H1 (cell line): Measurements from ENCODE around the gene KBTBD13. TPM values are rescaled to one million over a fixed set of nuclear protein-coding genes. Genes with fewer than 3 reads are reported as not detected.

Source experiments
- CTCF ChIA-PET: fragments of 300-600 bp; sonication (Branson Sonifier 250); formaldehyde crosslinking; loops from one replicate; lab custom pipeline; 2021; ENCODE audit not compliant: partially characterized antibody; lab: Charles Lee
- POLR2A ChIA-PET: fragments of 300-600 bp; sonication (Branson Sonifier 250); formaldehyde crosslinking; loops from one replicate; lab custom pipeline; 2021; ENCODE audit warnings: inconsistent platforms; ENCODE audit not compliant: partially characterized antibody; lab: Charles Lee
- DNase-seq, 2 experiments: peaks; one replicate each; pipeline versions ENCODE4 v3.0.0 to v3.0.0-alpha.2; 2010 to 2022; ENCODE audit warnings: low spot score in 2 of 2, low read depth in 1 of 2, mixed read lengths in 1 of 2
- FAIRE-seq: peaks from 2 replicates; lab custom pipeline; 2011; peaks lifted over from hg19 to GRCh38; lab: Jason Lieb, UNC
- H2AFZ ChIP-seq: 2 replicates; pipeline ENCODE4 v1.8.1; 2012; ENCODE audit warnings: low read length, inconsistent platforms
- H2AK5ac ChIP-seq: 2 replicates; pipeline ENCODE4 v1.6.1; 2013; ENCODE audit warnings: low read depth, low read length
- H2BK120ac ChIP-seq: replicated peaks from 2 replicates; pipeline ENCODE3; 2013; ENCODE audit warnings: low read depth, low read length, inconsistent platforms
- H2BK12ac ChIP-seq: 2 replicates; pipeline ENCODE4 v1.6.1; 2013; ENCODE audit warnings: low read depth, low read length
- H2BK15ac ChIP-seq: 2 replicates; pipeline ENCODE4 v1.6.1; 2013; ENCODE audit warnings: low read length
- H2BK20ac ChIP-seq: 2 replicates; pipeline ENCODE4 v1.6.1; 2013; ENCODE audit warnings: low read length
- H2BK5ac ChIP-seq: 2 replicates; pipeline ENCODE4 v1.6.1; 2013; ENCODE audit warnings: low read depth, low read length
- H3K14ac ChIP-seq: 2 replicates; pipeline ENCODE4 v1.6.1; 2013; ENCODE audit warnings: inconsistent platforms; ENCODE audit not compliant: insufficient read length
- H3K18ac ChIP-seq: 2 replicates; pipeline ENCODE4 v1.6.1; 2013; ENCODE audit warnings: low read length; ENCODE audit errors: extremely low read depth
- H3K23ac ChIP-seq: 2 replicates; pipeline ENCODE4 v1.6.1; 2013; ENCODE audit warnings: inconsistent platforms; ENCODE audit not compliant: insufficient read length
- H3K23me2 ChIP-seq: 2 replicates; pipeline ENCODE4 v1.6.1; 2013; ENCODE audit warnings: low read depth, low read length
- H3K27ac ChIP-seq: 2 replicates; pipeline ENCODE4 v1.6.1; 2011; ENCODE audit warnings: low read depth, low read length, inconsistent platforms
- H3K27me3 ChIP-seq, 4 experiments: replicated peaks in 1 of 4; 1 replicate in 1 of 4; 2 replicates in 3 of 4; pipeline versions ENCODE4 v1.6.1 to v1.8.1; 2011 to 2013; ENCODE audit warnings: low read length in 3 of 4, mild to moderate bottlenecking in 3 of 4, inconsistent platforms in 2 of 4, mixed read lengths in 2 of 4, moderate library complexity in 1 of 4; ENCODE audit not compliant: control insufficient read depth in 3 of 4, insufficient read depth in 3 of 4; ENCODE audit errors: extremely low read depth in 1 of 4
- H3K36me3 ChIP-seq, 4 experiments: 2 replicates each; pipeline versions ENCODE4 v1.6.1 to v1.8.1; 2011 to 2013; ENCODE audit warnings: mild to moderate bottlenecking in 4 of 4, low read length in 3 of 4, moderate library complexity in 2 of 4, control low read depth in 1 of 4, inconsistent platforms in 1 of 4; ENCODE audit not compliant: insufficient read depth in 4 of 4, control insufficient read depth in 2 of 4
- H3K4ac ChIP-seq: replicated peaks from 2 replicates; pipeline ENCODE3; 2013; ENCODE audit warnings: low read length, low read depth, mixed read lengths, inconsistent platforms; ENCODE audit not compliant: insufficient read length
- H3K4me1 ChIP-seq, 4 experiments: replicated peaks in 1 of 4; 1 replicate in 1 of 4; 2 replicates in 3 of 4; pipeline versions ENCODE4 v1.6.1 to v1.8.1; 2011 to 2013; ENCODE audit warnings: low read length in 3 of 4, inconsistent platforms in 2 of 4, mixed read lengths in 1 of 4; ENCODE audit not compliant: insufficient read depth in 4 of 4, control insufficient read depth in 3 of 4
- H3K4me2 ChIP-seq, 2 experiments: 2 replicates each; pipeline versions ENCODE4 v1.6.1 to v1.8.1; 2011 to 2013; ENCODE audit warnings: low read depth in 2 of 2, low read length in 2 of 2, control low read depth in 1 of 2, inconsistent platforms in 1 of 2, mild to moderate bottlenecking in 1 of 2; ENCODE audit not compliant: insufficient read depth in 1 of 2
- H3K4me3 ChIP-seq, 4 experiments: fragments of 200-600, 300-600 bp in 1 of 4; sonication (generic), shearing (Covaris generic), sonication (Bioruptor Twin) in 1 of 4; 2 replicates each; pipeline versions ENCODE4 v1.5.1 to v1.8.1; 2011 to 2016; ENCODE audit warnings: low read length in 4 of 4, low read depth in 3 of 4, control low read depth in 2 of 4, inconsistent platforms in 2 of 4, mild to moderate bottlenecking in 2 of 4, mixed read lengths in 1 of 4, moderate library complexity in 1 of 4; ENCODE audit not compliant: insufficient read depth in 2 of 4; ENCODE audit errors: extremely low read depth in 1 of 4
- H3K56ac ChIP-seq: replicated peaks from 2 replicates; pipeline ENCODE3; 2013; ENCODE audit warnings: low read depth, mild to moderate bottlenecking, mixed read lengths, low read length, inconsistent platforms; ENCODE audit not compliant: insufficient read length
- H3K79me1 ChIP-seq: 2 replicates; pipeline ENCODE4 v1.6.1; 2013; ENCODE audit warnings: low read depth, low read length, control low read depth
- H3K79me2 ChIP-seq, 2 experiments: 2 replicates each; pipeline versions ENCODE4 v1.6.1 to v1.8.1; 2012 to 2013; ENCODE audit warnings: low read length in 2 of 2, mild to moderate bottlenecking in 2 of 2, inconsistent platforms in 1 of 2; ENCODE audit not compliant: insufficient read depth in 2 of 2, control insufficient read depth in 1 of 2
- H3K9ac ChIP-seq, 4 experiments: replicated peaks in 1 of 4; 1 replicate in 1 of 4; 2 replicates in 3 of 4; pipeline versions ENCODE4 v1.6.1 to v1.8.1; 2011 to 2013; ENCODE audit warnings: low read depth in 3 of 4, low read length in 3 of 4, control low read depth in 2 of 4, mild to moderate bottlenecking in 2 of 4, moderate library complexity in 2 of 4, inconsistent platforms in 1 of 4; ENCODE audit errors: extremely low read depth in 1 of 4
- H3K9me3 ChIP-seq, 2 experiments: 2 replicates each; pipeline versions ENCODE4 v1.6.1 to v1.8.1; 2012 to 2013; ENCODE audit warnings: mild to moderate bottlenecking in 2 of 2, moderate library complexity in 2 of 2, control low read depth in 1 of 2, inconsistent platforms in 1 of 2, low read depth in 1 of 2, low read length in 1 of 2, mixed read lengths in 1 of 2; ENCODE audit not compliant: insufficient read depth in 2 of 2
- H4K20me1 ChIP-seq, 2 experiments: replicated peaks in 1 of 2; 2 replicates each; pipeline versions ENCODE3 to v1.8.1; 2011 to 2013; ENCODE audit warnings: inconsistent platforms in 2 of 2, low read length in 2 of 2, mild to moderate bottlenecking in 1 of 2; ENCODE audit not compliant: insufficient read depth in 2 of 2, control insufficient read depth in 1 of 2
- H4K5ac ChIP-seq: 2 replicates; pipeline ENCODE4 v1.6.1; 2013; ENCODE audit warnings: low read length, low read depth, mixed read lengths, inconsistent platforms; ENCODE audit not compliant: insufficient read length
- H4K8ac ChIP-seq: 2 replicates; pipeline ENCODE4 v1.8.0; 2013; ENCODE audit warnings: mild to moderate bottlenecking, moderate library complexity, low read length, inconsistent platforms; ENCODE audit not compliant: insufficient read depth; ENCODE audit errors: extremely low read depth
- H4K91ac ChIP-seq: replicated peaks from 2 replicates; pipeline ENCODE3; 2013; ENCODE audit warnings: low read length, mixed read lengths, inconsistent platforms; ENCODE audit not compliant: insufficient read length
- CBX8 ChIP-seq: fragments of 300-800, 300-1000 bp; sonication (generic); IDR thresholded peaks from 2 replicates; pipeline ENCODE4 v1.7.1; 2016; ENCODE audit warnings: low read depth, low read length, borderline replicate concordance
- EP300 ChIP-seq, 2 experiments: IDR thresholded peaks; 1 replicate in 1 of 2; 2 replicates in 1 of 2; pipeline ENCODE4 v1.6.1; 2011 to 2012; ENCODE audit warnings: low read depth in 2 of 2, low read length in 2 of 2, mild to moderate bottlenecking in 2 of 2, borderline replicate concordance in 1 of 2, inconsistent platforms in 1 of 2, moderate library complexity in 1 of 2
- GTF2F1 ChIP-seq: IDR thresholded peaks from 2 replicates; pipeline ENCODE4 v1.6.1; 2012; ENCODE audit warnings: low read depth, low read length, improper control_type of control experiment, borderline replicate concordance
- HDAC6 ChIP-seq: IDR thresholded peaks from one replicate; pipeline ENCODE4 v1.7.1; 2012; ENCODE audit warnings: low read depth, mild to moderate bottlenecking, inconsistent platforms, low read length, moderate library complexity
- JUN ChIP-seq: IDR thresholded peaks from 2 replicates; pipeline ENCODE4 v1.6.1; 2011; ENCODE audit warnings: low read depth, mild to moderate bottlenecking, improper control_type of control experiment, low read length
- NANOG ChIP-seq: IDR thresholded peaks from 2 replicates; pipeline ENCODE4 v1.6.1; 2011; ENCODE audit warnings: low read length, low read depth, mild to moderate bottlenecking, inconsistent platforms; ENCODE audit not compliant: insufficient read depth, poor library complexity, severe bottlenecking
- RNF2 ChIP-seq: fragments of 200-900, 300-1000 bp; sonication (generic); IDR thresholded peaks from 2 replicates; pipeline ENCODE4 v1.7.1; 2016; ENCODE audit warnings: borderline replicate concordance, low read depth, mild to moderate bottlenecking, antibody characterized with exemption, low read length; ENCODE audit not compliant: poor library complexity, severe bottlenecking; ENCODE audit errors: missing control alignments
- SIRT6 ChIP-seq: IDR thresholded peaks from one replicate; pipeline ENCODE4 v1.7.1; 2012; ENCODE audit warnings: low read length, inconsistent platforms
- SP4 ChIP-seq: IDR thresholded peaks from 2 replicates; pipeline ENCODE4 v1.6.1; 2012; ENCODE audit warnings: low read length, inconsistent platforms
- SRF ChIP-seq: IDR thresholded peaks from 2 replicates; pipeline ENCODE4 v1.6.1; 2011; ENCODE audit warnings: mild to moderate bottlenecking, low read depth, low read length, moderate library complexity
- TAF1 ChIP-seq: IDR thresholded peaks from 2 replicates; pipeline ENCODE4 v1.6.1; 2011; ENCODE audit warnings: mild to moderate bottlenecking, low read depth, low read length
- TBP ChIP-seq: IDR thresholded peaks from 2 replicates; pipeline ENCODE4 v1.6.1; 2011; ENCODE audit warnings: low read depth, low read length, improper control_type of control experiment
- TEAD4 ChIP-seq: IDR thresholded peaks from 2 replicates; pipeline ENCODE4 v1.6.1; 2012; ENCODE audit warnings: low read depth, low read length, inconsistent platforms, mixed read lengths
- WGBS, 2 experiments: shearing (Covaris generic) in 1 of 2; methylation state at CpG; one replicate each; pipeline versions ENCODE4 v1.1.6 to v1.1.7; 2013 to 2015; ENCODE audit warnings: low lambda C conversion rate in 2 of 2, mixed read lengths in 2 of 2, inconsistent platforms in 1 of 2, low coverage in 1 of 2, missing lambda C conversion rate in 1 of 2; ENCODE audit not compliant: insufficient replicate concordance in 2 of 2, insufficient coverage in 1 of 2, insufficient read length in 1 of 2; ENCODE audit errors: extremely low coverage in 1 of 2, missing lambda C conversion rate in 1 of 2; 5-methylcytosine and 5-hydroxymethylcytosine counted together
- polyA plus RNA-seq, 7 experiments: library from polyadenylated mRNA; depleted of rRNA in 3 of 7; stranded (reverse) in 5 of 7; unstranded in 2 of 7; fragments of >200 nt in 5 of 7; fragments of 200-250 nt in 2 of 7; gene quantifications; 1 replicate in 5 of 7; 2 replicates in 1 of 7; 4 replicates in 1 of 7; pipeline versions ENCODE4 v1.2.1 to v1.2.3, GENCODE V29; 2011 to 2013; ENCODE audit warnings: missing spikeins in 2 of 7, mixed read lengths in 2 of 7
- total RNA-seq: library from RNA; stranded (reverse); fragmentation: NEBNext Ultra II Directional; extraction: Animal tissue kit (Norgen Biotek cat#: 25700); gene quantifications from 2 replicates; pipeline ENCODE4 v1.2.1, GENCODE V29; 2021
- TF ChIP-seq, protein P1 (sequence below): IDR thresholded peaks from 2 replicates; pipeline ENCODE4 v1.6.1; 2011; ENCODE audit warnings: low read depth, mild to moderate bottlenecking, low read length; ENCODE audit not compliant: insufficient read depth

The KBTBD13 gene
- total and polyA plus RNA-seq, 2 of the 8 experiments (the other 6 are each of a cell fraction or from before 2014, with no cell fraction given), result not detected

DNA sequence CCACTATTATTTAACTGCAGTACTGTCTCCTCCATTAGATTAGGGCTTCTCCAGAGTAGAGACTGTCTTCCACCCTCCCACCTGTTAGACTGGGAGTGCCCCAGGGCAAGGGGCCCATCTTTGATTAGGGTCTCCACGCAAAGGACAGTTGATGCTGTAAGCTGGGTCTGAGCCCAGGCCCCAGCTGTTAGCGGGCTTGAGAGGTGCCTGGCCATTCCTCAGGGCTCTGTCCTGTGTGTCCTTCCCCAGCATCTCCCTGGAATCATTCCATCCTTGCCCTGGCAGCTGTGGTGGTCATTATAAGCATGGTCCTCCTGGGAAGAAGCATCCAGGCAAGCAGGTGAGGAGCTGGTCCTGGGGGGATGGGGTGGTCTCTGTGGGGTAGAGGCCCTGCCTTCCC, 25.3 kb upstream of the KBTBD13 start:
- no peak overlapping the region for H3K4ac ChIP-seq
- FAIRE-seq (no peak), DNase-seq (no peak)
- no peak overlapping the region for H2AFZ ChIP-seq
- H3K36me3 ChIP-seq, result no peaks in the 10 kb centered on the region
- no peak overlapping the region for H4K8ac ChIP-seq
- H2AK5ac ChIP-seq, result no peak overlapping the region
- no peak overlapping the region for H3K14ac ChIP-seq
- H4K5ac ChIP-seq, result no peak overlapping the region
- ChIA-PET CTCF (interaction anchor here (1.3 to 33.2 kb wide), 6 partner anchors 8 to 57 kb away, joined by 4 to 1213 read pairs (median 53); partner anchors contain the start of genes KBTBD13, RASL12 and SLC51B), POLR2A (interaction anchor here (1.1 kb wide), 1 partner anchor 11 kb away, joined by 5 read pairs; no protein-coding TSS in a partner anchor)
- no peak overlapping the region for H3K4me3 ChIP-seq
- H3K23me2 ChIP-seq, result no peaks in the 10 kb centered on the region
- H3K79me2 ChIP-seq, result no peaks in the 10 kb centered on the region
- no peak overlapping the region for H3K9ac ChIP-seq
- no peak overlapping the region for H2BK15ac ChIP-seq
- H3K27me3 ChIP-seq, result no peaks in the 10 kb centered on the region; a peak in 1 of 7 replicates
- no peak overlapping the region for H2BK20ac ChIP-seq
- H3K18ac ChIP-seq, result no peak overlapping the region
- no peak overlapping the region for H4K91ac ChIP-seq
- no peak overlapping the region for H2BK5ac ChIP-seq
- H3K9me3 ChIP-seq, result no peaks in the 10 kb centered on the region
- no peak overlapping the region for H2BK120ac ChIP-seq
- no peak overlapping the region for H2BK12ac ChIP-seq
- H3K4me1 ChIP-seq, result no peaks in the 10 kb centered on the region
- H3K27ac ChIP-seq, result no peak overlapping the region
- H3K4me2 ChIP-seq, result no peak overlapping the region
- H3K23ac ChIP-seq, result no peak overlapping the region
- no peak overlapping the region for H3K56ac ChIP-seq
- H4K20me1 ChIP-seq, result no peaks in the 10 kb centered on the region
- no peaks in the 10 kb centered on the region for H3K79me1 ChIP-seq
- WGBS, 2 experiments, result 87% methylated on average over 2 of the region's 2 CpGs; no CpG with 5 or more reads in 1 of the 2 experiments
- TF ChIP-seq, protein P1, sequence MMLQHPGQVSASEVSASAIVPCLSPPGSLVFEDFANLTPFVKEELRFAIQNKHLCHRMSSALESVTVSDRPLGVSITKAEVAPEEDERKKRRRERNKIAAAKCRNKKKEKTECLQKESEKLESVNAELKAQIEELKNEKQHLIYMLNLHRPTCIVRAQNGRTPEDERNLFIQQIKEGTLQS, result no peak
- no peak for TF ChIP-seq TAF1
- TF ChIP-seq SP4, result no peak
- TF ChIP-seq JUN, result no peak
- TF ChIP-seq GTF2F1, result no peak
- no peak for TF ChIP-seq TBP
- no peak for TF ChIP-seq CBX8
- no peak for TF ChIP-seq HDAC6
- TF ChIP-seq TEAD4, result no peak
- TF ChIP-seq SRF, result no peak
- TF ChIP-seq SIRT6, result no peak
- no peak for TF ChIP-seq EP300 (IDR thresholded peaks at IDR 0.05; ENCODE audit: borderline replicate concordance in 1 of 2, low read depth in 2 of 2, low read length in 2 of 2)
- TF ChIP-seq RNF2, result no peak
- no peak for TF ChIP-seq NANOG
